GM12891 (cell line): Measurements from ENCODE around the gene GOLGA6L22.
"Not testable (repeated sequence)": the region's sequence is repeated elsewhere in the genome, so short reads cannot be mapped to it uniquely, and the experiment has no call there.

Experiments
- PAX5 ChIP-seq: IDR thresholded peaks from 2 replicates; pipeline ENCODE4 v1.6.1; 2011; ENCODE audit warnings: low read length, moderate library complexity, mild to moderate bottlenecking; ENCODE audit not compliant: insufficient read depth, severe bottlenecking
- POLR2AphosphoS5 ChIP-seq: IDR thresholded peaks from 2 replicates; pipeline ENCODE4 v1.6.1; 2011; ENCODE audit warnings: low read depth, low read length, control low read depth

- not testable (repeated sequence) for TF ChIP-seq POLR2AphosphoS5, PAX5
These were observed 57.4 kb downstream of the GOLGA6L22 start for GRCh38 chr15:22516140-22516539.
